ENCODE measurements around the gene BACE1.
A peak's percentile ranks its signal among the peaks of the same experiment; 100 is the strongest.

Gene BACE1

DNA sequence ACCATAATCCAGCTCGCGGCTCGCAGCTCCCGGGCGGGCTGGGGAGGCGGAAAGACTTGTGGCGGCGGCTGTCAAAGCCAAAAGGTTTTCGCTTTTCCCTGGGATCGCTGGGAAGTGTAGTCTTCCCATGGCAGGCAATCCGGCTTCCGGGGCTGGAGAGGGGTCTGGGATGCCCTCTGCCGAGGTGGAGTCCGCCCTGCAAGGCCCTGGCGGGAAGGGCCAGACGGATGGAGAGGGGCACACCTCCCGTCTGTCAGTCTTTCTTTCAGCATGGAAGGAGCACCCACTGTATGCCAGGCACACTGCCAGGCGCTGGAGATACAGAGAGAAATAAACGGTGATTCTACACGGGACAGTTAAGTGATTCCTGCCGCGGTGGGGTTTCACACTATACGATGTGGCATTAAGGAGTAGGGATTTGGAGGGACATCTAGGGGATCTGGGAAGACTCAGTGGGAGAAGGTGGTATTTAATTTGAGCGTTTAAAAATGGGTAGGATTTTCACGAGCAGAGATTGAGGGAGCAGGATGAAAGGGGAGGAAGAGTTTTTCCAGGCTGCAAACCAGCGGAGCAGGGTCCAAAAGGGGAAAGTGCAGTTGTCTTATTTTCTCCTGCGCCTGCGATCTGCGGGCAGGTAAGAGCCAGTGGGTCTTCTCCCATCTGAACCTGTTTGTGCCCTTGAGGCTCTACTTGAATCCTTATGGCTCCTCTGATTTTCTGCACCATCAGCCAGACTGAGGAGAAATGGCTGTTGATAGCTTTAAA, at the start of gene BACE1:
Gene BACE1, minus strand, starts transcription at position 60 of the 765 bp plus-strand sequence. CDS start 461 bp downstream, outside the sequence.
- Histone ChIP-seq H3K9me3 (ENCODE audit: severe bottlenecking) (no peaks in the 10 kb centered on the region), H3K27ac (peak within 1 kb of the TSS; percentile 84), H3K27me3 (ENCODE audit: insufficient read depth, low read depth, severe bottlenecking) (no peaks in the 10 kb centered on the region), H3K36me3 (peaks cover 13% of the 10 kb centered on the region), H3K4me3 (ENCODE audit: low read depth, low read length) (peak within 1 kb of the TSS; percentile 91)
- peak; percentile 96 for DNase-seq
- TF ChIP-seq, protein P1, sequence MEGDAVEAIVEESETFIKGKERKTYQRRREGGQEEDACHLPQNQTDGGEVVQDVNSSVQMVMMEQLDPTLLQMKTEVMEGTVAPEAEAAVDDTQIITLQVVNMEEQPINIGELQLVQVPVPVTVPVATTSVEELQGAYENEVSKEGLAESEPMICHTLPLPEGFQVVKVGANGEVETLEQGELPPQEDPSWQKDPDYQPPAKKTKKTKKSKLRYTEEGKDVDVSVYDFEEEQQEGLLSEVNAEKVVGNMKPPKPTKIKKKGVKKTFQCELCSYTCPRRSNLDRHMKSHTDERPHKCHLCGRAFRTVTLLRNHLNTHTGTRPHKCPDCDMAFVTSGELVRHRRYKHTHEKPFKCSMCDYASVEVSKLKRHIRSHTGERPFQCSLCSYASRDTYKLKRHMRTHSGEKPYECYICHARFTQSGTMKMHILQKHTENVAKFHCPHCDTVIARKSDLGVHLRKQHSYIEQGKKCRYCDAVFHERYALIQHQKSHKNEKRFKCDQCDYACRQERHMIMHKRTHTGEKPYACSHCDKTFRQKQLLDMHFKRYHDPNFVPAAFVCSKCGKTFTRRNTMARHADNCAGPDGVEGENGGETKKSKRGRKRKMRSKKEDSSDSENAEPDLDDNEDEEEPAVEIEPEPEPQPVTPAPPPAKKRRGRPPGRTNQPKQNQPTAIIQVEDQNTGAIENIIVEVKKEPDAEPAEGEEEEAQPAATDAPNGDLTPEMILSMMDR (IDR thresholded peaks at IDR 0.05; ENCODE audit: low read depth, low read length) = peak; percentile 74

- Histone ChIP-seq H3K36me3 (peaks cover 51% of the 10 kb centered on the region), H3K27me3 (ENCODE audit: insufficient read depth, low read depth, severe bottlenecking) (no peaks in the 10 kb centered on the region), H3K27ac (no peak overlapping the region), H3K4me3 (ENCODE audit: low read depth, low read length) (no peak overlapping the region), H3K9me3 (ENCODE audit: severe bottlenecking) (no peaks in the 10 kb centered on the region)
- no peak for DNase-seq
- TF ChIP-seq, protein P1 (IDR thresholded peaks at IDR 0.05; ENCODE audit: low read depth, low read length) = no peak
Measured at GRCh38 chr11:117361432-117361831, 45.4 kb upstream of the BACE1 start.

DNA sequence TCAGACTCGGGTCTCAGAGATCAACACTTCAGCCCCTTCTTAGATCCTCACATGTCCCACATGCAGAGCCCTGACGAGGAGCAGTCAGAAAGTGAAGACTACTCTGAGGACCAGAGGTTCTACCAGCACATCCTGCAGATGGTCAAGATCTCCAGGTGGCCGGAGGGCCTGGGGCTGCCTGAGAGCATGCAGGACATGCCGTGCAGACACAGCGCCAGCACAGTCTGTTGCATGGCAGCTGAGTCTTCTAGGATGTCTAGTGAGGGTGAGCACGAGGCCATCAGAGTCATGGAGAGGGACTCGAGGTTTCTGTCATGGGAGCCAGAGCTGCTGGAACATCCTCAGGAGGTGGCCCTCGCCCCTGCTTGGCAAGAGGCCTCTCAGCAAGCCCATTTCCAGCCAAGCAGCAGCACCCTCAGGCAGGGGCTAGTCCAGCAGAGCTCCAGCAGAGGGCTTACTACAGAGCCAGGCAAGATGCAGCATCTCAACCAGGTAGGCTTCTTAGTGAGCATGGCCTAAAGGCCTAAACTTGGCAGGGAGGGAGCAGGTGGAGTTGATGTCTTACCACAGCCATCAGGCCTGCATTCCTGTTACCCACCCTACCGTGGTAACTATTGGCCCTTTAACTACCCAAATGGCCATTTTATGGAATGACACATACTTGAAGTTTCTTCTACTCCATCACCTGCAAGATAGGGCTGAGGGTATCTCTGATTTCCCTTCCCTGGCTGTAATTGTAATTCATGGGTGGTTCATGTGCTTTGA, 40.3 kb upstream of the BACE1 start:
- peaks cover 56% of the 10 kb centered on the region for H3K36me3 ChIP-seq
- H3K9me3 ChIP-seq (ENCODE audit: severe bottlenecking) = no peaks in the 10 kb centered on the region
- no peaks in the 10 kb centered on the region for H3K27me3 ChIP-seq (ENCODE audit: insufficient read depth, low read depth, severe bottlenecking)
- TF ChIP-seq, protein P1 (IDR thresholded peaks at IDR 0.05; ENCODE audit: low read depth, low read length) = peak; percentile 31; the same call in 1 of the 2 replicates
- no peak overlapping the region for H3K27ac ChIP-seq
- no peak overlapping the region for H3K4me3 ChIP-seq (ENCODE audit: low read depth, low read length)
- DNase-seq = no peak

- Histone ChIP-seq H3K27me3 (ENCODE audit: insufficient read depth, low read depth, severe bottlenecking) (no peaks in the 10 kb centered on the region), H3K27ac (no peak overlapping the region), H3K36me3 (peaks cover 47% of the 10 kb centered on the region), H3K4me3 (ENCODE audit: low read depth, low read length) (no peak overlapping the region), H3K9me3 (ENCODE audit: severe bottlenecking) (no peaks in the 10 kb centered on the region)
- TF ChIP-seq, protein P1 (IDR thresholded peaks at IDR 0.05; ENCODE audit: low read depth, low read length) = no peak
- no peak for DNase-seq
Measured at GRCh38 chr11:117354550-117354949, 38.5 kb upstream of the BACE1 start.

DNA sequence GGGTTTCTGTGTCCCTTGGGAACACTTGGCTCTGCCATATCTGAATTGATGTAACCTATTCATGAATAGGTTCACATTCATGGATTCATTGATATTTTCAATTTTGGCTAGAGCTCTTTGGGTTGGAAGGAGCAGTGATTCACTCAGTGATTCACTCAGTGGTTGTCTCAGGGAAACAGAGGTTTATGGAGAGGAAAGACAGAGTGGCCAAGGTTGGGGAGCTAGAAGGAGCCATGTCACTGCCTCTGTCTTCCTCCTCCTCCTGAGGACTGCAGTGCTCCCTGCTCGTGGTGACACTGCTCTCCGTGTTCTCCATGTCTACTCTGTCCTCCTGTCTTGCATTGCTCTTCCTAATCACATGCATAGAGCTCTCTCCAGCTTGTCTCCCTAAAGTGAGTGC, 29.0 kb upstream of the BACE1 start:
- Histone ChIP-seq H3K9me3 (ENCODE audit: severe bottlenecking) (no peaks in the 10 kb centered on the region), H3K27me3 (ENCODE audit: insufficient read depth, low read depth, severe bottlenecking) (no peaks in the 10 kb centered on the region), H3K27ac (no peak overlapping the region), H3K36me3 (peaks cover 66% of the 10 kb centered on the region), H3K4me3 (ENCODE audit: low read depth, low read length) (no peak overlapping the region)
- TF ChIP-seq, protein P1 (IDR thresholded peaks at IDR 0.05; ENCODE audit: low read depth, low read length) = no peak
- no peak for DNase-seq

Measured in WERI-Rb-1 (cell line).